ENCODE data around the gene MEIG1.
"Not testable (repeated sequence)": the region's sequence is repeated elsewhere in the genome, so short reads cannot be mapped to it uniquely, and the experiment has no call there.

GRCh38 chr10:14991035-14991749, 32.0 kb downstream of the MEIG1 start:
- TF ChIP-seq CTCF (IDR thresholded peaks at IDR 0.05; ENCODE audit: poor library complexity, severe bottlenecking); RAD21 (conservative IDR thresholded peaks at IDR 0.05); EZH2 (IDR thresholded peaks at IDR 0.05; ENCODE audit: borderline replicate concordance, insufficient read depth, low read length, poor library complexity, severe bottlenecking); MXI1 (conservative IDR thresholded peaks at IDR 0.05; ENCODE audit: poor library complexity, severe bottlenecking): not testable (repeated sequence)
